Testis (tissue), 2 donors: ENCODE measurements around the gene IRX5.

Experiments used
- CTCF ChIP-seq, 3 experiments: fragments of 450-650 bp in 2 of 3; fragments of 200-600 bp in 1 of 3; sonication (generic) in 1 of 3; IDR thresholded peaks; one replicate each; pipeline ENCODE4 v1.5.1; 2016 to 2019; ENCODE audit warnings: antibody characterized with exemption in 3 of 3, mild to moderate bottlenecking in 2 of 3, moderate library complexity in 1 of 3
- POLR2A ChIP-seq: fragments of 450-650 bp; IDR thresholded peaks from one replicate; pipeline ENCODE4 v1.6.1; 2017; ENCODE audit warnings: antibody characterized with exemption, mild to moderate bottlenecking, moderate library complexity

GRCh38 chr16:54930005-54930868 is at the start of gene IRX5:
- TF ChIP-seq CTCF (IDR thresholded peaks at IDR 0.05) (no peak), POLR2A (no peak)
